SH-SY5Y (cell line): ENCODE data around the gene NXF1.

Experiments
- GATA2 ChIP-seq: IDR thresholded peaks from 2 replicates; pipeline ENCODE4 v1.6.1; 2011; ENCODE audit warnings: mild to moderate bottlenecking, low read depth, low read length
- GATA3 ChIP-seq: IDR thresholded peaks from 2 replicates; pipeline ENCODE4 v1.6.1; 2011; ENCODE audit warnings: low read depth, mild to moderate bottlenecking, low read length, moderate library complexity

DNA sequence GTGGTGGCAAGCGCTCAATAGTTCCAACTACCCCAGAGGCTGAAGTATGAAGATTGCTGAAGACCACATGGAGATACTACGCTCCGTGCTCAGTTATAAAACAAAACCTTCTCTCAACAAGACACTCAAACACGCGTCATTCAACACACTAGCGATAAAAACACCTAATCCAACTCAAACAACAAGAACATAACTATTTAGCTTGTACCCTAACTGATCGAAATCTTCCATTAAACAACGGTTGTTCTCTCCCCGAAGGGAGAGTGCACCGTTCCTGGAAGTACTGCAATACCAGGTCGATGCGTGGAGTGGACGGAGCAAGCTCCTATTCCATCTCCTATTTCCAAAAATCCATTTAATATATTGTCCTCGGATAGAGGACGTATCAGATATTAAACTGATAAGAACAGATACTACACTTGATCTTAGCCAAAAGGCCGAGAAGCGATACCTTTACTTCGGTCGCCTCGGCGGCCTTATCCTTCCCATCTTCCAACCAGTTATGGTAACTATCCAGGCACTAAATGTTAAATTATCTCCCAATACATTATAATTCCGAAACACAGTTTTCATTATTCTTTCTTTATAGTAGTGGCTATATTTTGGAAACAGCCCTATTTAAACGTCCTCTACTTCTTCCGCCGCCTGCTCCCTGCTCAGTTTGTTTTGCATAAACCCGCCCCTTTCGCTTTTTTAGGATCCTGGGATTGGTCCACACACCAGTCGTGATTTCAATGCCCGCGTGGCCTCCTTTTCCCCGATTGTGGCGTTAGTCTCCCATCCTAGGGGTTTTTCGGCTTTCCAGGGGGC lies 36.3 kb upstream of the NXF1 start:
- TF ChIP-seq GATA2 (peak; percentile 90), GATA3 (no peak)
